Eye (tissue), 1 donor: ENCODE results near the gene VPS41.

Experiments used
- DNase-seq: peaks from one replicate; pipeline ENCODE4 v3.0.0-alpha.2; 2015

Gene VPS41

DNA sequence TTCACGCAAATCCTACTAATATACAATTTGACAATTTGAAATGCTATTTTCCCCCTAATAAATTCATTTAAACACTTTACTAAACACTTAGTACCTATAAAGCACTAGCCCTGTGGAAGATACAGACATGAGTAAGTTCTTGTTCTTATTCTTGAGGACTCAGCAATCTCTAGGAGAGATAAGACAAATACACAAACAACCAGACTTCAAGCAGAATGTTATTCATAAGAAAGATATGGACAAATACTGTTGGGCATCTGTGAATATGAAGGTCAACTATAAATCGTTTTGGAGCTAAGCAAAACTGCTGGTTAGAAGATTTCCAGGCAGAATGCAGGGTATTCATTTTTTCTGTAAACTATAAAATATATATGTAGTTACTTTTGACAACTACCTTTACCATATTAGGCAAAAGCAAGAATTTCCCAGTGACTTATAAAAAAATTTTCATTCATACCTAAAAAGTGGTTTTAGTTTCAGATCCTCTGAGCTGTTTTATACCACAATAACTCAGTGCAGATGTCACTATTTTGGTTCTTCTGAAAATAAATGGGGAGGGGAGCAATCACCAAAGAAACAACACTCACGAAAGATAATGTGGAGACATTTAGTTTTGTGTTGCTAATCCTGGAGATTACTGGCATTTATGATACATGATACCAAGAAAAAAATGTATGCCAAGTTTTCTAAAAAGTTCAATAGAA lies 3.8 kb downstream of the VPS41 start:
- DNase-seq = no peak

DNA sequence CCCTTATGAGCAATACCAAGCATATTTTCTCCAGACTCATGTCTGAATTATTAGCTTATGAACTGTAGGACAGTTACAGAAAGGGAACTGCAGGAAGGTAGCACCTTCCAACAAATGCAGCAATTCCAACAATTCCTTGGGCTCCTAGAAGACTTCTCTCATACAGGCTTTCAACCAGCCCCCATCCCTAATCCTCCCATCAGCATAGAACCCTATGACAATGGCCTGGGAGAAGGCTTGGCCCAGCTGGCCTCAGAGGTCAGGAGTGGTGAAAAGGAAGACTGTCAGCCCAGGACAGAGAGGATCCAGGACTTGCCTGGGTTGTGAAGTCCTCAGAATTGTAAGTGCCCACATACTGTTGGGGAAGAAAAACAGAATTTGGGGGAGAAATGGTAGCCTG lies 5.9 kb downstream of the VPS41 start:
- DNase-seq = no peak

- no peak for DNase-seq
Observed at GRCh38 chr7:38902449-38902848, 6.5 kb downstream of the VPS41 start.

DNA sequence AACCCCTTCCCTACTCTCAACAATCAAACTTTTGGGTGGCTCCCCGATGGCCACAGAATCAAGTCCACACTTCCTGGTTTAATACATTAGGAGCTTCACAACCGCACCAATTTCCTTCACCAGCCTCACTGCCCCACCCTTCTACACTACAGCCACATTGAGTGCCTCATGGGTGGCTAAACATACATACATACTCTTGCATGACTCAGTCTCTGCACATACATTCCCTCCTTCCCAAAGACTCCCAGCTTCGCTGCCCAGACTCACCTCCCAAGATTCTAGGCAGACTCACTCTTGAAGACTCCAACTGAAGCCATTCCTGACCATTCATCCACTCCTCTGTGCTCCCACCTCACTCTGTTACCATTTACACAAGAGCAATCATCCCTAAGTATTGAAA lies 15.9 kb downstream of the VPS41 start:
- DNase-seq = no peak

- DNase-seq = no peak
Observed at GRCh38 chr7:38890597-38890996, 18.4 kb downstream of the VPS41 start.

DNA sequence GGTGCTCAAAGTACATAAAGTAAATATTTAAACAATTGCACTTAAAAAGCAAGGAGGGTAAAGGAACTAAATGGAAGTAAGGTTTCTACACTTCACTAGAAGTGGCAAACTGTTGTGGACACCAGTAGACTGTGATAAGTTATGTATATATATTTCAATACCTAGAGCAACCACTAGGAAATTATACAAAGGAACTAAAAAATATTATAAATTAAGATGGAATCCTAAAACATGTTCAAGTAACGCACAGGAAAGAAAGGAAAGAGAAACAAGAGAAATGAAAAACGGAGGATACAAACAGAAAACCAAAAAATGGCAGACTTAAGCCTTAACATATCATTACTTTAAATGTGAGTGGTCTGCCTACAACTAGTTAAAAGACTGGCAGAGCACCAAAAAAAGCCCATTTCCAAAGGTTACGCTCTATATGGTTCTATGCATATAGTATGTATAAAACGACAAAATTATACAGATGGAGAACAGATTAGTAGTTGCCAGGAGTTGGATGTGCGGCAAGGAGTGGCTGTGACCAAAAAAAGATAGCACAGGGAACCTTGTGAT lies 19.0 kb downstream of the VPS41 start:
- DNase-seq = no peak

DNA sequence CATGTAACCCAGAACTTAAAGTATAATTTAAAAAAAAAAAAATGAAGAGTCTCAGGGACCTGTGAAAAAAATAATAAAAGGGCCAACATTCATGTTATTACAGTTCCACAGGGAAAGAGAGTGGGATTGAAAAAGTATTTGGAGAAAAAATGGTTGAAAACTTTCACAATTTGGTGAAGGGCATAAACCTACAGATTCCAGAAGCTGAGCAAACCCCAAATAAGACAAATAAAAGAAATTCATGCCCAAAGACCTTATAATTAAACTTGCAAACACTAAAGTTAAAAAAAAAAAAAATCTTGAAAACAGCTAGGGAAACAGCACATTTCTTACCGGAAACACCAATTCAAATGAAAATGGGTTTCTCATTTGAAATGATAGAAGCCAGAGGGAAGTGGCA lies 19.9 kb downstream of the VPS41 start:
- no peak for DNase-seq

- DNase-seq = no peak
Observed at GRCh38 chr7:38886265-38886664, 22.7 kb downstream of the VPS41 start.

- no peak for DNase-seq
Observed at GRCh38 chr7:38883706-38884105, 25.3 kb downstream of the VPS41 start.

GRCh38 chr7:38881947-38882684 lies 26.9 kb downstream of the VPS41 start:
- DNase-seq = no peak

DNA sequence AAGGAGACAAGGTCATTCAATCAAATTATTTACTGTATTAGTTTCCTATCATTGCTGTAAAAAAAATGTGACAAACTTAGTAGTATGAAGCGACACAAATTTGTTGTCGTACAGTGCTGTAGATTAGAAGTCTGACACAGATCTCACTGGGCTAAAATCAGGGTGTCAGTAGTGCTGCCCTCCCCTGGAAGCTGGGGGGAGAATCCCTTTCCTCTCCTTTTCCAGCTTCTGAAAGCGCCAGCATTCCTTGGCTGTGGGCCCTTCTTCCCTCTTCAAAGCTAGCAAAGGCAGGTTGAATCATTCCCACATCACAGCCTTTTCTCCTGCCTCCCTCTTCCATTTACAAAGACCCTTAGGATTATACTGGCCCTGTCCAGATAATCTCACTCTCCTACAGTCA lies 28.0 kb downstream of the VPS41 start:
- DNase-seq = no peak

DNA sequence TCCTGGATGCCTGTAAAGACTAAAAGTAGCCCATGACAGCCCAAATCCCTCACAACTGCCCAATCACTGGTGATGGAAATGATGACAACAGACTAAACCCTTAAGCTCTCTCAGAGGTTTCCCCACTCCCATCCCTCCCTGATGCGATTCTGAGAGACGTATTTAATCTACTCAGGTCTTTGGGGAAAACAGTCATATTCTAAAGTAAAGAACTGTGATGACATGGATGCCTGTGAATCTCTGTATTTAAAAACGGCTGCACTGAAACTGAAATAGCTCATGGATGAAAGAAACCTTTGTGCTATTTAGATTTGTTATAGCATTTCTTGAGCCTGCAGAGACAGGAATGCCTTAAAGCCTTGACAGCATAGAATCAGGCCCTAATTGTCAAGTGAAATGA lies 28.5 kb downstream of the VPS41 start:
- DNase-seq = peak; percentile 40

GRCh38 chr7:38880035-38880434 lies 29.0 kb downstream of the VPS41 start:
- DNase-seq = no peak

GRCh38 chr7:38878694-38879457 lies 30.1 kb downstream of the VPS41 start:
- no peak for DNase-seq

- DNase-seq = peak; percentile 30
Observed at GRCh38 chr7:38873433-38873832, 35.6 kb downstream of the VPS41 start.

GRCh38 chr7:38872202-38872601 lies 36.8 kb downstream of the VPS41 start:
- no peak for DNase-seq

GRCh38 chr7:38870147-38870546 lies 38.8 kb downstream of the VPS41 start:
- DNase-seq = no peak

DNA sequence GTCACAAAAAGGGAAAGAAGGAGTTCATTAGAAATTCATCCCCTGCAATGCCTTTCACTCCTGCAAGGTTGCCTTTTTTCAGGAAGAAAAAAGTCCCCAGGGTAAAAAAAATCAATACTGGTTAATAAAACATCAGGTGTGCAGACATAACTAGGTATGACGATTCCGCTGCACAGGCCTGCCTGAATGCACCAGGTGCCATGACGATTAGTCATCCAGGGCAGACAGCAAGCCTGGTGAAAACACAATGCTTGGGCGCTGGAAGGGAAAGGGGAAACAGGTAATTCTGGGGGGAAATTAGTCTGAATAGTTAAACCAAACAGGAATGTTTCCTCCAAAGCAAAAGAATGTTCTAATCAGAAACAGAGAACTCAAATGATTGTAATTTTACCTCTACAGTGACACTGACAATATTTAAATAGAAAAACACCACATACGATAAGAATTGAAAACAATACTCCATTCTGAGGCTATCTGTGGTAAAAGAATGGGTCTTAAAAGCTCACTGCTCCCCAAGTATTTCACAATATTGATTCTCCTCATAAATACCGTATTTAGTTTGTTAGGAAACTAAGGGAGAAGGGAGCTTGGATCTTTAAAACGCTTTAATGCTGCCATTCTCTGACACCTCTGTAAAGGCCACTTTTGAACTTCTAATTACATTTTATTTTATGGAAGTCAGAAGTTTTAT lies 45.2 kb downstream of the VPS41 start:
- DNase-seq = peak; percentile 90

DNA sequence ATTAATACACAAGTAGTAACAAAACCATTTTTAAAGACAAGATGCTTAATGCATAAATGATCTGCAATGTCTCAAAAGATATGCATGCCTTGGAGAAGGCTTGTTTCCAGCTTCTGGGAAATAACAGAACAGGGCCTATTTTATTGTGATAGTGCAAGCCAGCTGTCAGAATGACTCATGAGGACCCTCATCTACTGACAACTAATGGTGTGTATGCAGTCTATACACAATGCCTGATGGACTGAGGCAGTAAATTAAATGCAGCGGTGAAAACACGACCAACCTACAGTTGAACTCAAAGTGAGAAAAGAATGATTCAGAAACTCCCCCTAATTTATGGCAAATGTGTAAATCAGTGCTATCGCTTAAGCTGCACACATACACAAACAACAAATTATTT lies 46.3 kb downstream of the VPS41 start:
- DNase-seq = peak; percentile 88

DNA sequence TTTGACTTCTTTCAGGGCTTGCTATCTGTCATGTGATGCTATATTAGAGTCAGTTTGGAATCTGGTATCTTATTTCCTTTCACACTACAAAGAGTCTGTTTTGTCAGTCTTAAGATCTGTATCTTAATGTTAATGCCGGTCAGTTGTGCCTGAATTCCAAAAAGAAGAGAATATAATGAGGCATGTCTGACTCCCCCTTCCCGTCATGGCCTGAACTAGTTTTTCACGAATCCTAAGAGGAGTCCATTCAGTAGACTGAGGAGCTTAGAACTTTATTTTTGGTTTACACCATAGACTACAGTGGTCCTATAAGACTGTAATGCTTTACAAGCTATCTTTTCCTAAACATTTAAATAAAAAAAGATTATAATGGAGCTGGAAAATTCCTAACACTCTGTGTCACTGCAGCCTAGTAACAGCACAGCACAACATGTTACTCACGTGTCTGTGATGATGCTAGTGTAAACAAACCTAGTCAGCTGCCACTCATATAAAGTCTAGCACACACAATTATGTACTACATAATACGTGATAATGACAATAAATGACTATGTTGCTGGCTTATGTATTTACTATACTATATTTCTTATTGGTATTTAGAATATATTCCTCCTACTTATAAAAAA lies 50.6 kb downstream of the VPS41 start:
- no peak for DNase-seq

DNA sequence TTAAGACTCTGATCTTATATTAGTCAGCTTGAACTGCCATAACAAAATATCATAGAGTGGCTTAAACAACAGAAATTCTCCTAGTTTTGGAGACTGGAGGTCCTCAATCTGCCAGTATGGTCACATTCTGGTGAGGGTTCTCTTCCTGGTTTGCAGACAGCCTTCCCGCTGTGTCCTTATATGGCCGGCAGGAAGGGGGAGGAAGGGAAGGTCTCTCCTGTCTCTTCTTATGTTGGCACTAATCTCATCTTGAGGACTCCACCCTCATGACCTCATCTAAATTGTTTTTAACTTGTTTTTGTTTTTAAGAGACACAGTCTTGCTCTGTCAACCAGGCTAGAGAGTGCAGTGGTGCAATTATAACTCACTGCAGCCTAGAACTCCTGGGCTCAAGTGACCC lies 53.1 kb downstream of the VPS41 start:
- no peak for DNase-seq

DNA sequence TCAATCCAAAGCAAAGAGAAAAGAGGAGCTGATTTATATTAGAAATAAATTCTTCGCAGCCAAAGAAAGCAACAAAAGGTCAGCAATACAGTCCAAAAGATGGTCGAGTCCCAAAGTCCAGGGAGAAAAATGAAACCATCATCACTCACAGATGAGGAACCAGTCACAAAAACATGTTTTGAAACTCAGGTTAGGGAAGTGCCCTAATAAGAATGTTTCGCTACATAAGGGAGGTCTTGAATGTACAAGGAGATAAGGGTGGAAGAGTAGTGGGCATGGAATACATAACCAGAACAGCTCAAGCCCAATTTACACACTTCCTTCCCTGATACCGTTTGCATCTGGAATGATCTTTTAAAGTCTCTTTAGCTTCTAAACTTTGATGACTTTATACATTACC lies 53.6 kb downstream of the VPS41 start:
- no peak for DNase-seq
